ENCODE data around the gene AK3.

DNA sequence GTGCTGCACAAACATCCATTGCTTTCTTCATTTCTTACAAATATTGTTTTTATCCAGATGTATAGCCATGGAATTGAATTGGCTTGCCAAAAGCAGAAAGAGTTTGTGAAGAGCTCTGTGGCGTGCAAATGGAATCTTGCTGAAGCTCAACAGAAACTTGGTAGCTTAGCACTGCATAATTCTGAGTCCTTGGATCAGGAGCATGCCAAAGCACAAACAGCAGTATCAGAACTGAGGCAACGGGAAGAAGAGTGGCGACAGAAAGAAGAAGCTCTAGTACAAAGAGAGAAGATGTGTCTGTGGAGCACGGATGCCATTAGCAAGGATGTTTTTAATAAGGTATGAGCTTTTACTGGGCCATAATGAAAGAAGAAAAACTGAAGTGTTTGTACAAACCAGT is 56.2 kb downstream of the AK3 start:
- no peak for TF ChIP-seq POLR2A (IDR thresholded peaks at IDR 0.05)
- TF ChIP-seq, protein P1, sequence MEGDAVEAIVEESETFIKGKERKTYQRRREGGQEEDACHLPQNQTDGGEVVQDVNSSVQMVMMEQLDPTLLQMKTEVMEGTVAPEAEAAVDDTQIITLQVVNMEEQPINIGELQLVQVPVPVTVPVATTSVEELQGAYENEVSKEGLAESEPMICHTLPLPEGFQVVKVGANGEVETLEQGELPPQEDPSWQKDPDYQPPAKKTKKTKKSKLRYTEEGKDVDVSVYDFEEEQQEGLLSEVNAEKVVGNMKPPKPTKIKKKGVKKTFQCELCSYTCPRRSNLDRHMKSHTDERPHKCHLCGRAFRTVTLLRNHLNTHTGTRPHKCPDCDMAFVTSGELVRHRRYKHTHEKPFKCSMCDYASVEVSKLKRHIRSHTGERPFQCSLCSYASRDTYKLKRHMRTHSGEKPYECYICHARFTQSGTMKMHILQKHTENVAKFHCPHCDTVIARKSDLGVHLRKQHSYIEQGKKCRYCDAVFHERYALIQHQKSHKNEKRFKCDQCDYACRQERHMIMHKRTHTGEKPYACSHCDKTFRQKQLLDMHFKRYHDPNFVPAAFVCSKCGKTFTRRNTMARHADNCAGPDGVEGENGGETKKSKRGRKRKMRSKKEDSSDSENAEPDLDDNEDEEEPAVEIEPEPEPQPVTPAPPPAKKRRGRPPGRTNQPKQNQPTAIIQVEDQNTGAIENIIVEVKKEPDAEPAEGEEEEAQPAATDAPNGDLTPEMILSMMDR (IDR thresholded peaks at IDR 0.05) = no peak

All from Peyer's patch (tissue), 4 donors.